T follicular helper cell (primary cell): Measurements from ENCODE around the gene AGMO.

Experiments
- DNase-seq: peaks from one replicate; pipeline ENCODE4 v3.0.0-alpha.2; 2020; ENCODE audit warnings: low read depth

Gene AGMO

DNA sequence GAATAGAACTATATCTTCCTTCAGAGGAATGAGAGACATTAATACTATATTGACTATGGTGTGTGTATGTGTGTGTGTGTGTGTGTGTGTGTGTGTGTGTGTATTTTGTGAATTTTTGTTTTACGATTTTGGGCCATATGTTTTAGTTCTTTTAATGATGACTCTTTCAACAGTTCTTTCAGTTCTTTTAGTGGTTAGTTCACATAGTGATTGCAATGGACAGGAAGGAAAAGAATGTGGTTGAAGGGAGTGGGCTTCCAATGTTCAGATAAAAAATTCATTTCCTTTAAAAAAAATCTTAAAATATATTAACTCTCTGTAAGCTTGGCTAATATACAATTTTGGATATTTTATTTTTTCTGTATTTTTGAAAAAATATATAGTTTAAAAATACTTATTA, 343.6 kb downstream of the AGMO start:
- DNase-seq, result no peak

DNA sequence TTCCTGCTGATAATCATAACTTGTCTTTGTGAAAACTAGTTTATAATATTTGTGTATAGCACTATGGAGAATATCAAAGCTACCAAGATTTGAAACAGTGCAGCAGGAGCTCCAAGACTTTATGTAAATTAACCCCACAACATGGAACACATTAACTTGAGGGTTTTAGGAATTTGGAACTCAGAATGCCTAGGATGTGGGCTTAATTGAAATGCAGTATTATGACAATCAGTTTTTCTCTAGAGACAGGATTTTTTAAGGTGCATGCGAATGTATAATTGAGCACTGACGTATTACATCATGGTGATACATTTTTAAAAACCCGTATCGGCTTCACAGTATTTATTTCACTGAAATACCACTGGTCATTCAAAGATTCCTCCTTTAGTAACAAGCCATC, 346.2 kb downstream of the AGMO start:
- no peak for DNase-seq

DNA sequence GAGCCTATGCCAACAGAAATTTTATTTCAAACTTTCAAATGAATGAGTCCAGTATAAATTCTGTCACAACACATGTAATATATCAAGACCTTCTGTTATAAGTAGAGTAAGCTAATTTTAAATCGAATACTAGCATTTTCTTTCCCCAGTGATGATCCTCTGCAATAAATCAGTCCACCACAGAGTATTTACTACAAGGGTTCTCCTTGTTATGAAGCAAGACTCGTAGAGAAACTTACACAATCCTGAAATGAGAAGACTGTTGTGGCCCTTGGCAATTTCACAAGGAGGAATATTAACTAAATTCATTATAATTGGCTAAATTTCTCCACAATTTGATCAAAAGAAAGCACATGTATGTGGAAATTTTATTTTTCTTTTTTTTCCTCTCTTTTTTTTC, 346.8 kb downstream of the AGMO start:
- DNase-seq, result no peak

DNA sequence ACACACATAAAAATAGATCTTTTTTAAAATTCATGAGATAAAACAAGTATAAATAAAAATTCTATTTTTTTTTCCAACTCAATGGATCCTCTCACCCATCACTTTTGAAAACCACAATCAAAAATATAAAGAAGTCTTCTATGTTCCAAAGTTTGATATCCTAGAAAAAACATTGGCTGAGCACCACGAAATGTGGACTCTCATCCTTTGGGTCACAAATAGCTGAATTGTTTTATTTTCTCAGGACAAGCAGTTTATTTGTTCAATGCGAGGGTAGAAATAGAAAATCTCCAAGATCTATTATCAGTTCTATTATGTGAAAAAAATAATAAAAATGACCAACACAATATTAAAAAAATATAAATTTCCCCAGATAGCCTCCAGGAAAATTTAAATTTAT, 348.7 kb downstream of the AGMO start:
- DNase-seq, result no peak

DNA sequence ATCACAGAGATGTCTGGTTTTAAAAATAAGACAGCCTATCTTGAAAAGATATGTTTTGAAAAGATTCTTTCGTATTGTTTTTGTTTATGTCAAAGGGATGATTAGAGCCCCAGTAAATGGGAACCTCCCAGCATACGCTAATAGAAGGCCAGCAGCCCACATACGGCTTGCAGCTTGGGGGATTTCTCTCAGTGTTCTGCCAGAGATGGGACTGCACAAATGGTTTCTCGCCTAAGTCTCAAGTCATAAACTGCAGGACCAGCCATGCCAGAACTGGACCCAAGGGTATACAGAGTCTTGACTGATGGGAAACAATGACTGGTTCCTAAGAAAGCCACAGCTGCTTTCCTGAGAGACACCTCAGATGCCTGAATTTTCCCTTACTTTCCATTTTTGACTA, 352.4 kb downstream of the AGMO start:
- DNase-seq, result no peak

DNA sequence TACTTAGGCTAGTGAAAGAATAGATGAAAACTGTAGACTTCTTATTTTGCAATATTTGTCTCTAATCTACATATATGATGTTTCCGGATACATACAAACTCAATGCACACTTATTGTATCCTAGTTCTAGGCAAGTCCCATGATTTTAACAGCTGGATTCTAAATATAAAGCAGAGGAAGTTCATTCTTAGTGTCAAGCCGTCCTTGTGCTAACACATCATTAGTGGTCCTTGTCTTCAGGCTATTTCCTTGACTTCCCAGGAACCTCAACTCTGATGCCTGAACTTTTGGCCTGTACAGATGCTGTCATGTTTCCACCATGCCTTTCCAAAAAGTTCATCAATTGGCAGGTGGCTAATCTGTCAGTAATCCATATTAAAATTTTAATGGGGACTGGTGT, 357.4 kb downstream of the AGMO start:
- DNase-seq, result no peak

DNA sequence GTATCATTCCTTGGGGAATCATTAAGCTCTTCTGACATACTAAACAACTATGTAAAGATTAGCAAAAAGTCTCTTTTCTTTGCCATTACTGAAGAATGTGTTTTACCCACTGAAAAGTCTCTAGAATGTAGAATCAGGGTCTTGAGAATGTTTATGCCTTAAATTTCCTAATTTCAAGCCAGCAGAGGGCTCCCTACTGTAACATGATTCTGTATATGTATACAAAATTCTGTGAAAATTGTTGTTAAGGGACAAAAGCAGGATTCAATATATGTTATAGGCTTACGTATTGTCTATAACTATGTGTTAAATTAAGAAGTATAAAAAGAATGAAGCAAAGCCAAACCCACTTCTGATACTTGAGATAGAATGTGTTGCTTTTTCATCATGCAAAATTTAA, 362.3 kb downstream of the AGMO start:
- DNase-seq, result no peak

DNA sequence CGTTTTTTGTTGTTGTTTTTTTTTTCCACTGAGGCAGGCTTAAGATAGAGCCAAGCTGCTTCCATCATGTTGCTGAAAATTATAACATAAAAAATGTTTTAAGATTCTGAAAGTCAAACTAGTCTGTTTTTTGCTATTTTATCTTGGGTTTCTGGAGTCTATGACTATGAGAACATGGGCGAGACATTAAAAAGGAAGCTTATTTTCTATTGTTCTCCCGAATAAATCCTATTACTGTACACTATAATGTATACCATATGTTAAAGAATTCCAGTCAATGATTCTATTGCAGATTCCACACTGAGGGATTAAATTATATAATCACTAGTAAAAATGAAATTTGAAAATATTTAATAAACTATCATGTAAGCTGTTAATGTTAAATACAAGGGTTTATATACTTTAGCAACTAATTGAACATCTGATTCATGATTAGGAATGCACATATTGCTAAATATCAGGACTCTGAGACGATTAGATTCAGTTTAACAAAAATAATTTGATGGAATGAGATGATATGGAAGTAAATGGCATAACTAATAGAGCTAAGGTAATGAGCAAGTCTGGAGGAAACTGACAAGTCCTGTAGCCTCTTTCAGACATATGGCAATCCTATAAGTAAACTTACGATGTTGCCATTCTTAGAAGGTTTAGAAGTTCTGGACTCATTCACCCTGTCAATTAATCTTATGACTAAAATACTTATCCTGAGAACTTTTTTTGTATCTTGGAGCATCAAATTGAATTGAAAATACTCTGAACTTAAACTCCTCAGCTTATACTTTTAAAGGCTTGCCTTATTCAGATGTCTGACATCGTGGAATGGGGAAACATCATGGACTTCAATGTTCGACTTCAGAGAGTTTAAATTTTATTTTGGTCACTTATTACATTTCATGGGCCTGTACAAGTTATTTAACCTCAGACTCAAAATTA, 364.5 kb downstream of the AGMO start:
- no peak for DNase-seq

DNA sequence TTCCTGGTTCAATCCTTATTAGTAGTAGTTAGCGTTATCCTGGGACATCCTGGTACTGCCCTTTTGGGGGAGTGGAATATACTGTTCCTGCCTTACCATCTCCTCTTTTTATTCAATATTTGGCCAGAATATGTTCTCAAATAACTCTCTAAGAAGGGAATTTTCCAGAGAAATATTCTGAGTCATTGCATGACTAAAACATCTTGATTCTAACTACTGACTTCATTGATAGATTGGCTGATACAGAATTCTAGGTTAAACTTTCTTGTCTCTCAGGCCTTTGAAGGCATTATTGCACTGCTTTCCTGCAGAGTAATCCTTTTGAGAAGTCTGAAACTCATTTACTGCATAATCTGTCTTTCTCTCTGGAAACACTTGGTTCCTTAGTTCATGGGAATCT, 383.8 kb downstream of the AGMO start:
- no peak for DNase-seq

DNA sequence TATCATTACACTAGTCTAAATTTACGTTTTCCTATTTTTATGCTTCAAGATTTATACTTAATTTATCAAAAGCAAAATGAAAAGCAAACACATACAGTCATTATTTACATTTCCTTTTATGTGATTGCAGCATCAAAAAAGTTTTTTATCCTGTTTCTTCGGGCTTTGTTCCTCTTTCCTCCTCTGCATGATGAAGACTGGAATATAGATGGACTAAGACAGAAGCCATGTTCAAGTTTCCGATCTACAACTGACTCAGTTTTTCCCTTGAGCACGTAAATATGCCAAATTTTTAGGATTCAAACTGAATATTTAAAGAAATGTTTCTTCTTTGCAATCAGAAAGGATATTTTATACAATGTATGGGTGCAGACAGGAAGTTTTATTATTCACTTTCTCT, 385.7 kb downstream of the AGMO start:
- DNase-seq, result no peak

DNA sequence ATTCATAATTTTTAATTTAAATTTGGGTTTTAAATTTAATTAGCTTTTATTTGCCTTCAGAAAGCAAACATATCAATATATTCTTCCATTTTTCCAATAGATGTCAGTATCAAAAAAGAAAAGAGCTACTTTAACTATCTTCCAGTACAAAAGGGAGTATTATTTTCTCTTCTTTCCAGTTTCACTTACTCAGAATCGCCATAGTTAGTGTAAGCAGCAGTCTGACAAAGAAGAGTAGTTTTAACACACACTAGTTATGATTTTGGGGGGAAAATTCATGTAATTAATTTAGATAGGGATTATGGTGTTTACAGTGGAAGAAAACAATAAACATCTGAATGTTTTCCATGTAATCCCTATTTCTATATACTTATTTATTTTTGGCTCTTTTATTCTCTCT, 386.7 kb downstream of the AGMO start:
- DNase-seq, result no peak

DNA sequence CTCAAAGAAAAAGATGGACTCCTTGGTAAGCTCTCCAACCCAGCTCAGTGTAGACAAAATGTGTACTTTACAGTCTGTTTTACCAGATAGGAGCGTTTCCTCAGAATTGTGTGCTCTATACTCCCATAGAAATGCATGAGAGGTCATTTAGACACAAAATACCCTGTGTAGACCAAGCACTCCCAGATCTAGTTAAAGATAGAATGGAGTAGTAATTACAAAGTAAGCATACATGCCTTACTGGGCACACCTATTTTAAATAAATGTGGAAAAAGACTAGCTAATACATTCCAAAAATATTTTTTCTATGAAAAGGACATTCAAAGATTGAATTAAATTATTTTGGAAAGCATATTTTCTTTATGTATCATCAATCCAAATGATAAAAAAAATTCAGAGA, 387.3 kb downstream of the AGMO start:
- no peak for DNase-seq

DNA sequence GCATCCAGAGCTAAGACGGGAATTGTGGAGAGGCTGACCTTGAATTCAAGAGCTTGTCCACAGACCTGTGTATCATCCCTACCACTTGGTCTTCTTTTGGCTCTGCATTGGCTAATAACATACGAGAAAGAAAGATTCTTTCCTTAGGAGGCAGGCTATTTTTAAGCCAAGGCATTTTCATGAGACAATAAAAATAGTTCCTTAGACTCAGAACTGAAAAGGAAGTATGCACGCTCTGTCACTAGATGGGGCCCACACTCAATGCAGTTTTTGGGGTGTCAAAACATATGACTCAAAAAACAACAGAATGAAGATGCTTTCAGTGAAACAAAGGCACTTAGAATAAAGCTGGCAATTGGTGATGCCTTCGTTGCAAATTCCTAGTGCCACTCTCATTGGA, 393.3 kb downstream of the AGMO start:
- DNase-seq, result no peak

DNA sequence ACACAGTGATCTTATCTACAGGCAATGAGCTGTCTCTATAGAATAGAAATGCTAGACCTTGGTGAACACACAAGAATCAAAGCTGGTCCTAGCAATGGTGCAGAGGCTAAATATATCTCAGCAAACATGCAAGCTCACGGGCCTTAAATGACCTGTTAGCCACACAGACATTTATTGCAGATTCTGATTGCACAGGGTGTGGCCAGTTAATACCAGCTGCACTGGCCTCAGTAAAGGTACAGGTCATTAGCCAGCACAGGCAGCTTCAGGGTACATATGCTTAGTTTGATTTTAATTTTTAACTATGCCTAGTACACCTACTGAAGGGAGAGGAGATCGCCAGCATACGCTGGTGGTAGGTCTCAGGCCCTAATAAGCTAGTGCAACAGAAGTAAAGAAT, 393.9 kb downstream of the AGMO start:
- no peak for DNase-seq

DNA sequence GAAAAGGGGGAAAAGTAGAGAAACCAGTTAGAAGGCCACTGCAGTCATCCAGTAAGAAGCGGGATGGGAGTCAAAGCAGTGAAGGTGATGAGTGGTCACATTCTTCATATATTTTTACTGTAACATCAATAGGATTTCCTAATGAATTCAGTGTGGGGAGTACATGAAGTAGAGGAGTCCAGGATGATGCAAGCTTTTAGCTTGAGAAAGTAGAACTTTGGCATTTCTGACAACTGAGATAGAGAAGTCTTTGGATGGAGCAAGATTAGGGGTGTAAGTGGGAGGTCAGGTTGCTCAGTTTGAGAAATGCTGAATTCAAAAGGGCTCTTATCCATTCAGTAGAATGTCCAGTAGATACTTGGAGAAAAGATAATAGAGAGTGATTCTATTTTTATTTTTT, 395.2 kb downstream of the AGMO start:
- no peak for DNase-seq

DNA sequence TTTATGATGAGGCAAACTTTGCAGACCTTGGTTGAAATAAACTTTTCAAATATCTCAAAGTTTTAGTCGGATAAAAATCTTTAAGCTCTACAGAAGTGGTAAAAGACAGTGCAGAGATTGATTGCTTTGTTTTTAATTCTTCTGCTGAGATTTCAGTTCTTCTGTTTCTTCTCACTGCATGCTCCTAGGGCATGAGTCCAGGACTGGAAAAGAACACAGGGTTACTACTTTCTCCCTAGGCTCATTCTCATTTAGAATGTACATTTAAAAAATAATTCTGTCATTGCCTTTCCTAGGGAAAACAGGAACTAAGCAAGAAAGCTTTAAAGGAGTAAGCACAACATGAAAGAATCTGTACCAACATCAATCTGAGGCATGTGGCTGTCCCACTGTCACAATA, 402.6 kb downstream of the AGMO start:
- DNase-seq, result no peak

DNA sequence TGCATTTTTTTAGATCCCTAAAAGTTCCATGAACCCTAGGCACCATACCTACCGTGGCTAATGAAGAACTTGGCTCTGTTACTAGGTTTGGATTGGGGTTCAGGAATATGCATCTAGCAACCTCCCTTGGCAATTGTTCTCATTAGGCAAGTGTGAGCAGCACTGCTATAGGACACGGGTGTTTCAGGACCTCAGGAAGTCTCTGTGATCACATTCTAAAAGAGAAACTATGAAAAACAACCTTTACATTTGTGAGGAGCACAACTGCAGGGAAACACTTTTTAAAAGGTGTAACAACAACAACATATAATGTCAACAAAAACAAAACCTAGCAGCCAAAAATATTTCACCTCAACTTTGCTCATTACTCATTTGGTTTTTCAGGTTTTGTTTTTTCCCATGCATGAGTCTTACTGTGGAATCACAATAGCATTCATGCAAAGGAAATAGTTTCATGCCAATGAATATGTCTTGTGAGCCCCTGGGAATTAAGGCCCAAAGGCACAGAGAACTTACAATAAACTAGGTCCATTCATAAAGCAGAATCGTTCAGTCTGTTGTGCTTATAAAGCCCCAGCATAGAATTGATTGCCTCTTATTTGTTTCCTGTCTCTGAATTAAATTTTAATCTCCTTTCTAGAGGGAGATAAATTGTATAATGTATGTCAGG, 403.5 kb downstream of the AGMO start:
- DNase-seq, result no peak
